SKM-1 (cell line): Measurements from ENCODE around the gene GDAP1L1.

Experiments used
- DNase-seq: peaks from one replicate; lab custom pipeline; 2025; ENCODE audit not compliant: unreplicated experiment; lab: John Stamatoyannopoulos, UW

GDAP1L1 gene

GRCh38 chr20:44251284-44251683 is 4.2 kb downstream of the GDAP1L1 start:
- DNase-seq: no peak

DNA sequence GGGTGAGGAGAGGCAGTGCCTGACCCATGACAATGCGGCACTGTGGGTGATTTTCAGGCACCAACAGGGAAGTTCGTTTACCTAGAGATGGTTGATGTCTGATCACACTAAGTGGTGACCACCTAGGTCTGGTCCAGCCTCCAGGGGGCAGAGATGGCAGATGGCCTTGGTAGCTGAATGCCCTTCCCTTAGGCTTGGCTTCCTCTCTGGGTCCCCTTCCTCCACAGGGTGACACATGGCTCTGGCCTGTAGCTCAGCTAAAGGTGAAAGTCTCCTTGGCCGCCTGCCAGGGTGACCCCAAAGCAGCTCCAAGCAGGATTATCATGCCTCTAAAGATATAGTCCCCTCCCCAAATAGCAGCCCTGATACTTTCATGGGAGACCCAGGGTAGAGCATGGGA is 6.4 kb downstream of the GDAP1L1 start:
- DNase-seq: no peak

DNA sequence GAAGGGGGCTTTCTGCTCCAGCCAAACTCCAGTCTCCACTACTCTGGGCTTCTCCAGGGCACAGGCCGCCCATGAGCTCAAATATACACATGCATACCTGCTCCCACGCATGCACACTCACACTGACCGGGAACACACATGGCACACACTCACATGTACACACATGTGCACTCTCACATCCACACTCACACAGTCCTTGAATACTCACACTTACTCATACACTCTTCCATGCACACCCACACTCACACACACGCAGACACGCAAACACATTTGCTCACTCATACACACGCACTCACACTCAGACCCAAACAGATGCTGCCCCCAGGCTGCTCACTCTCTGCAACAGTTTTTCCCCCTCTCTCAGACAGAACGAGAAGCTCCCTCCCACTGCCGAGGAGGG is 7.0 kb downstream of the GDAP1L1 start:
- no peak for DNase-seq

DNA sequence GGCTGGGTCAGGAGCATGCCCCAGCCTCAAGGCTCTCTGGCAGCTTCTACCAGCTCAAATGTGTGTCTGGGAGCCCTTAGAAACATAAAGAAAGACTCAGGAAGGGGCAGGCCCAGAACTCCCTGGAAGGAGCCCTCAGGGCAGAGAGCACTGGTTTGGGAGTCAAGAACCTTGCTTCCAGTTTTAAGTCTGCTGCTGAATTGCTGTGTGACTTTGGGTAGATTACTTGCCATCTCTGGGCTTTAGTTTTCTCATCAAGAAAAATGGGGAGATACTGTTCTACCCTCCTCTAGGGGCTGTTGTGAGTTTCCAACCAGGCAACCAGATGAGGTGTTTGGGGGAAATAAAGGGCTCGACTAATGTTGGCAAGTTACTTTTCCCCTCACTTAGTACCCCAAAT is 8.8 kb downstream of the GDAP1L1 start:
- DNase-seq: no peak

DNA sequence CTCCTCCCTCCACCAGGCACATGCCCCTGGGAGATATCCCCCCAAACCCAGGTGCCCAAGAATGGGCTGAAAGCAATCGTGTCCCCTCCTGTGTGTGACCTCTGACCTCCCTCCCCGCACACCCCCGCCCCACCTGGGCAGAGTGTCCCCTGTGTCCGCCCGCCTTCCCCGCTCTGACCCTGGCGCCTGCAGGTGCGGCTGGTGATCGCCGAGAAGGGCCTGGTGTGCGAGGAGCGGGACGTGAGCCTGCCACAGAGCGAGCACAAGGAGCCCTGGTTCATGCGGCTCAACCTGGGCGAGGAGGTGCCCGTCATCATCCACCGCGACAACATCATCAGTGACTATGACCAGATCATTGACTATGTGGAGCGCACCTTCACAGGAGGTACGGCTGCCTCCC is 9.9 kb downstream of the GDAP1L1 start:
- DNase-seq: no peak

DNA sequence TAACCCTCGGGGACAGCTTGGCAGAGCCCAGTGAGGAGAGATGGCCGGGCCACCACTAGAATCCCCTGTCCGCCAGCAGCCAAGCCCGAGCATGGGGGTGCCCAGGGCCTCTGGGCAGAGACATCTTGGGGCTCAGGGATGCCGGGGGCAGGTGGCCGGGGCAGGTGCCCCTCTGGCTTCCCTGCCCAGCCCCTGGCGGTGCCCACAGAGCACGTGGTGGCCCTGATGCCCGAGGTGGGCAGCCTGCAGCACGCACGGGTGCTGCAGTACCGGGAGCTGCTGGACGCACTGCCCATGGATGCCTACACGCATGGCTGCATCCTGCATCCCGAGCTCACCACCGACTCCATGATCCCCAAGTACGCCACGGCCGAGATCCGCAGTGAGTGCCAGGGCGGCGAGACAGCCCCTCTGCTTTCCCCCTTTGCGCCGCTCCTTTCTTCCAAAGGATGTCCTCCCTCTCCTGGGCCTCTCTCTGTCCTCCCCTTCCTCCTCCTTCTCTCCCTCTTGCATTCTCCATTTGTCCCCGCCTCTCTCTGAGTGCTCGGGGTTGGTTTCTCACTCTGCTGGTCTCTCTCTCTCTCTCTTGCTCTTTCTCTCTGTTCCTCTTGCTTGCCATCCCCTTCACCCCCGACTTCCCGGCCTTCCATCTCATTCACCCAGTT is 11.2 kb downstream of the GDAP1L1 start:
- DNase-seq: no peak

DNA sequence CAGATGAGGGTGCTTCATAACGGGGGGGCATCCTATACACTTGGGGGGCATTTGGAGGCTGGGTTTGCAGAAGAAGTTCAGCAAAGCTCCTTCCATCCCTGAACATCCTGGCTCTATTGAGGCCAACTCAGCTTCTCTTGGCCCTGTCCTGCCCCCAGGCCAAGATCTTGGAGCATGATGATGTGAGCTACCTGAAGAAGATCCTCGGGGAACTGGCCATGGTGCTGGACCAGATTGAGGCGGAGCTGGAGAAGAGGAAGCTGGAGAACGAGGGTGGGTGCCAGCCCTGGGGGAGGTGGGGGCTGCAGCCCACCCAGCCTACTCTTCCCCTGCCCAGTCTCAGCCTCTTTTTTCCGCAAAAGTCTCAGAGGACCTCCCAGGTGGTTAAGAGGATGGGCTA is 17.2 kb downstream of the GDAP1L1 start:
- no peak for DNase-seq

DNA sequence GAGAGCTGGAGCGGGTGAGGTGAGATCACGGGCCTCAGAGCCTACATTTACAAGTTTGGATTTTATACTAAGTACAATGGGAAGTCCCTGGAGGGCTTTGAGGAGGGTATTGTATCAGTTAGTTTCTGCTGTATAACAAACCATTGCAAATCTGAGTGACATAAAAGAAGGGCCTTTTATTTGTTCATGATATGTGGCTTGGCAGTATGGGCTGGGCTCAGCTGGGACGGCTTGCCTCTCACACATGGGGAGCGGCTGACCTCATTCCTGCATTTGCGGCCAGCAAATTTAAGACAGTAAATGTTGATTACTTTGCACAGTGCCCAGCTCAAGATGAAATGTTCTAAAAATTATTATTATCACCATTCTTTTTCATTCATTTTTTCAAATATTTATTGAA is 21.7 kb downstream of the GDAP1L1 start:
- DNase-seq: no peak

DNA sequence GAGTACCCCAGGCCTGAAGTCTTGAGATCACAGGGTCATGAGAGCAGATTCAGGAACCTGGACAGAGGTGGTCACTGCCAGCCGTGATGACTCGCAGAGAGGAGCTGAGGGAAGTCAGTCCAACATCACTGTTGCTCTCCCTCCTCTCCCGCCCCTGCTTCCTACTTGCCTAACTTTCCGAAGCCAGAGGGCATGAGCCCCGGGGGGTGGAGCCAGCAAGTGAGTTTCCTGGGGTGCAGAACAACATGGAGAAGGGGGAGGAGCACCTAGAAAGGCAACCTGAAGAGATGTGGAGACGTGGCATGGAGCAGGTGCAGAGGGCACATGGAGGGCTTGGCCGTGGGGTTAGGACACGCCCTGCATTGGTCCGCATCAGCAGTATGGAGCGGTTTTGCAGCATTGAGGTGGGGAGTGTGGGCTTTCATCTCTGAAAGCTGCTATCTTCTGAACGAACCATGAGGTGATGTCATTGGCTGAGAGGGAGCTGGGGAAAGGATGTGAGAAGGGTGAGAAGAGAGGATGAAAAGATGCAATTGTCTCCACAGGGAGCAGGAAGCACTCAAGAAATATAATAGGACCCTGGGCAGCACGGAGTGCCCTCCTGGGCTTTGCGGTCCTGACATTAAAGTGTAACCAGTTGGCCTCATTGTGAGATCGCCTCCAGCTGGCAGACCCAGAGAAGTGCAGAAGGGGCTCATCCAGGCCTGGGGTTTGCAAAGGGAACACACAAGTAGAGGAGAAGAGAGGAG is 25.0 kb downstream of the GDAP1L1 start:
- no peak for DNase-seq

GRCh38 chr20:44273231-44274215 is 26.4 kb downstream of the GDAP1L1 start:
- DNase-seq: no peak

DNA sequence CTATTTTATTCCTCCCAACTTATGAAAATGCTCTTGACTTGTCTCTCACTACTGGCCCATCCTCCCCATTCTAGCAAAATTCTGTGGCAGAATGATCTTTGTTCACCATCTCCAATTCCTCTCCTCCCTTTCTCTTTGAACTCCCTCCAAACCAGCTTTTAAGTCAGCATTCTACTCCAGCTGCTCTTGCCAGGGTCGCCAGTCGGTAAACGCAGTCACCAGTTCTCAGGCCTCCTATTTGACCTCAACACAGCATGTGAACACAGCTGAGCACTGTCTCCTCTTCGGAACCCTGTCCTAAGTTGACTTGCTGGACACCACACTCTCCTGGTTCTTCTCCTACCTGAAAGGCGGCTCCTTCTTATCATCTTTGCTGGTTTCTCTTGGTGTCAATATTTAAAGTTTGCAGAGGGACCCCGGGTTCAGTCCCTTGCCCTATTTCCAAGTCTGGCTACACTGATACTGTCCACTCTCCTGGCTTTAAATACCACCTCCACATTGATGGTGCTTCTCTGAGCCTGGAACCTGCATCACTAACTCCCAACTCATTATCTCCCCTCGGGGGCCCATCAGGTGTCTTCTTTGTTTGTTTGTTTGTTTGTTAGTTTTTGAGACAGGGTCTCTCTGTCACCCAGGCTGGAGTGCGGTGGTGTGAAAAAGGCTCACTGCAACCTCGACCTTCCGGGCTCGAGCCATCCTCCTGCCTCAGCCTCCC is 27.4 kb downstream of the GDAP1L1 start:
- DNase-seq: no peak

- no peak for DNase-seq
Observed at GRCh38 chr20:44279228-44279627, 32.1 kb downstream of the GDAP1L1 start.

- DNase-seq: no peak
Observed at GRCh38 chr20:44280387-44280786, 33.3 kb downstream of the GDAP1L1 start.

DNA sequence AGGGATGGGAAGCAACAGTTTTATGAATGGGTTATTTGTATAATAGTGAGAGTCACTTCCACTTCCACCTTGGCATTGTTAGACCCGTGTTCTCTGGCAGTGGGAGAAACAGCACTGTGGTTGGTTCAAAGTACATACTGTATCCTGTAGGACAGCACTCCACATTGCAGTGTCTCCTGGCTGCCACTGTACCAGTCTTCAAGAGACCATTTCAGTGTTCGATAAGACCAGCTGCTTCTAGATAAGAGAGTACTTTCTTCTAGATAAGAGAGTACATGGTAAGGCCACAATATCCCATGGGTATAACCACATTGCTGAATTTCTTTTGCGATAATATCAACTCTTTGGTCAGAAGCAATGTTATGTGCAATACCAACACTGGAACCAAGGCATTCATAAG is 35.1 kb downstream of the GDAP1L1 start:
- no peak for DNase-seq

GRCh38 chr20:44284032-44284431 is 36.9 kb downstream of the GDAP1L1 start:
- no peak for DNase-seq

- DNase-seq: no peak
Observed at GRCh38 chr20:44287272-44288097, 40.4 kb downstream of the GDAP1L1 start.

- DNase-seq: no peak
Observed at GRCh38 chr20:44288252-44288651, 41.1 kb downstream of the GDAP1L1 start.

- DNase-seq: no peak
Observed at GRCh38 chr20:44291754-44292153, 44.6 kb downstream of the GDAP1L1 start.

- DNase-seq: no peak
Observed at GRCh38 chr20:44296011-44296410, 48.9 kb downstream of the GDAP1L1 start.

DNA sequence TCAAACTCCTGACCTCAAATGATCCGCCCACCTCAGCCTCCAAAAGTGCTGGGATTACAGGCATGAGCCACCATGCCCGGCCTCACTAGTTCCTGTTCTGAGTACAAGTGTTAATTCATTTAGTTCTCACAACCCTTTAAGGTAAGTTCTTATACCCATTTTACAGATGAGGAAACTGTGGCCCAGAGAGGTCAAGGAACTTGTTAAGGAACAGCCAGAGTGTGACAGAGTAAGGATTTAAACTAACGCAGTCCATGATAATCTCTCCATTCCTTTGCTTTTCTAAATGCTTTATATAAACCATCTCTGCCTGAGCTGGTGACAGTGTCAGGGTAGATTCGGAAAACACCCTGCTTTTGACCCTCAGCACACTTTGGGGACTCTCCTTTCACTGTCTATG is 50.6 kb downstream of the GDAP1L1 start:
- no peak for DNase-seq
